Fibroblast of lung (primary cell): ENCODE results near the gene CARD8. TPM values are rescaled to one million over a fixed set of nuclear protein-coding genes. Genes with fewer than 3 reads are reported as not detected.

ENCODE experiments used
- DNase-seq, 2 donors: peaks; one replicate each; pipeline versions ENCODE4 v3.0.0 to v3.0.0-alpha.2; 2010; ENCODE audit warnings: low read depth in 2 of 2
- H2AFZ ChIP-seq: 2 replicates; pipeline ENCODE4 v1.5.1; 2012; ENCODE audit warnings: low read length, control low read depth, inconsistent platforms
- H3K27ac ChIP-seq: 2 replicates; pipeline ENCODE4 v1.5.1; 2011; ENCODE audit warnings: low read length, control low read depth; ENCODE audit not compliant: insufficient read depth
- H3K27me3 ChIP-seq: 2 replicates; pipeline ENCODE4 v1.5.1; 2011; ENCODE audit warnings: mild to moderate bottlenecking, low read length; ENCODE audit not compliant: control insufficient read depth, insufficient read depth
- H3K36me3 ChIP-seq: 2 replicates; pipeline ENCODE4 v1.5.1; 2011; ENCODE audit warnings: low read length; ENCODE audit not compliant: control insufficient read depth, insufficient read depth
- H3K4me1 ChIP-seq: 2 replicates; pipeline ENCODE4 v1.5.1; 2011; ENCODE audit warnings: low read length; ENCODE audit not compliant: control insufficient read depth, insufficient read depth; ENCODE audit errors: extremely low read depth
- H3K4me2 ChIP-seq: 2 replicates; pipeline ENCODE4 v1.5.1; 2011; ENCODE audit warnings: low read length, control low read depth; ENCODE audit not compliant: insufficient read depth; ENCODE audit errors: extremely low read depth
- H3K4me3 ChIP-seq, 4 experiments: fragments of 200-600 bp in 1 of 4; sonication (generic) in 1 of 4; replicated peaks in 1 of 4; 2 replicates each; pipeline ENCODE4 v1.5.1; 2011 to 2016; ENCODE audit warnings: low read length in 4 of 4, low read depth in 3 of 4, mild to moderate bottlenecking in 3 of 4, control low read depth in 2 of 4, inconsistent platforms in 1 of 4, mixed read lengths in 1 of 4; ENCODE audit not compliant: insufficient read depth in 1 of 4; ENCODE audit errors: control extremely low read depth in 1 of 4
- H3K79me2 ChIP-seq: 2 replicates; pipeline ENCODE4 v1.5.1; 2012; ENCODE audit warnings: mild to moderate bottlenecking, low read length, inconsistent platforms; ENCODE audit not compliant: control insufficient read depth, insufficient read depth
- H3K9ac ChIP-seq: 2 replicates; pipeline ENCODE4 v1.5.1; 2011; ENCODE audit warnings: mild to moderate bottlenecking, low read length, control low read depth; ENCODE audit not compliant: insufficient read depth
- H3K9me3 ChIP-seq: 2 replicates; pipeline ENCODE4 v1.5.1; 2012; ENCODE audit warnings: low read depth, low read length; ENCODE audit not compliant: control insufficient read depth, insufficient read depth
- H4K20me1 ChIP-seq: 2 replicates; pipeline ENCODE4 v1.5.1; 2011; ENCODE audit warnings: low read length; ENCODE audit not compliant: control insufficient read depth, insufficient read depth; ENCODE audit errors: extremely low read depth
- CTCF ChIP-seq, 2 donors: IDR thresholded peaks in 1 of 2; conservative IDR thresholded peaks in 1 of 2; 1 replicate in 1 of 2; 2 replicates in 1 of 2; pipeline ENCODE4 v1.5.1; 2011 to 2012; ENCODE audit warnings: low read length in 2 of 2, control low read depth in 1 of 2, inconsistent platforms in 1 of 2, low read depth in 1 of 2, mild to moderate bottlenecking in 1 of 2
- EZH2 ChIP-seq: IDR thresholded peaks from 2 replicates; pipeline ENCODE4 v1.5.1; 2012; ENCODE audit warnings: low read length, control low read depth, mild to moderate bottlenecking; ENCODE audit errors: missing control alignments
- polyA plus RNA-seq, 2 donors: library from polyadenylated mRNA; depleted of rRNA in 1 of 2; stranded (reverse) in 1 of 2; unstranded in 1 of 2; fragments of >200 nt; gene quantifications; 2 replicates each; pipeline ENCODE4 v1.2.1, GENCODE V29; 2011 to 2012; ENCODE audit warnings: missing spikeins in 1 of 2
- total RNA-seq: library from RNA; depleted of rRNA; stranded (reverse); fragments of >200 nt; gene quantifications from 2 replicates; pipeline ENCODE4 v1.2.1, GENCODE V29; 2014

CARD8 gene
- total and polyA plus RNA-seq, 2 donors (not counting 1 experiment from before 2014, with no cell fraction given) = 16.4 to 24.1 TPM

GRCh38 chr19:48194844-48195830, 60.6 kb downstream of the CARD8 start:
- Histone ChIP-seq H4K20me1 (no peaks in the 10 kb centered on the region), H3K4me3 (no peak overlapping the region), H3K27ac (no peak overlapping the region), H2AFZ (no peak overlapping the region), H3K9ac (no peak overlapping the region), H3K36me3 (no peaks in the 10 kb centered on the region), H3K27me3 (no peaks in the 10 kb centered on the region), H3K4me2 (no peak overlapping the region), H3K9me3 (no peaks in the 10 kb centered on the region), H3K79me2 (no peaks in the 10 kb centered on the region), H3K4me1 (peaks cover 2% of the 10 kb centered on the region)
- no peak for TF ChIP-seq CTCF (conservative IDR thresholded peaks at IDR 0.05 in 1 of 2, IDR thresholded peaks at IDR 0.05 in 1 of 2; ENCODE audit: low read depth in 1 of 2, low read length in 2 of 2)
- TF ChIP-seq EZH2 = no peak
- DNase-seq = no peak

- no peak overlapping the region for H2AFZ ChIP-seq
Measured at GRCh38 chr19:48194041-48194843, 61.5 kb downstream of the CARD8 start.

More at GRCh38 chr19:48194041-48194843, 61.5 kb downstream of the CARD8 start:
- Histone ChIP-seq H3K4me1 (peaks cover 2% of the 10 kb centered on the region), H3K27ac (no peak overlapping the region), H3K79me2 (no peaks in the 10 kb centered on the region), H3K9ac (no peak overlapping the region), H3K9me3 (no peaks in the 10 kb centered on the region), H4K20me1 (no peaks in the 10 kb centered on the region), H3K36me3 (no peaks in the 10 kb centered on the region), H3K4me2 (no peak overlapping the region), H3K27me3 (no peaks in the 10 kb centered on the region), H3K4me3 (no peak overlapping the region)
- DNase-seq = no peak
- TF ChIP-seq EZH2 = no peak
- peak; percentile 37 to 59 for TF ChIP-seq CTCF (conservative IDR thresholded peaks at IDR 0.05 in 1 of 2, IDR thresholded peaks at IDR 0.05 in 1 of 2; ENCODE audit: low read depth in 1 of 2, low read length in 2 of 2)
